Uterus (tissue), 4 donors: ENCODE results near the gene MRPS22. TPM values are rescaled to one million over a fixed set of nuclear protein-coding genes. Genes with fewer than 3 reads are reported as not detected.

Experiments used
- DNase-seq, 2 donors: peaks; one replicate each; pipeline ENCODE4 v3.0.0-alpha.2; 2019 to 2020
- H3K27ac ChIP-seq, 2 donors: fragments of 200-600 bp; sonication (generic); 1 replicate in 1 of 2; 2 replicates in 1 of 2; pipeline ENCODE4 v1.5.1; 2016 to 2018
- H3K27me3 ChIP-seq, 2 donors: fragments of 200-600 bp; sonication (generic); one replicate each; pipeline ENCODE4 v1.5.1; 2018 to 2019; ENCODE audit warnings: control low read depth in 1 of 2
- H3K36me3 ChIP-seq, 2 donors: fragments of 200-600 bp; sonication (generic); one replicate each; pipeline ENCODE4 v1.5.1; 2019; ENCODE audit warnings: control low read depth in 1 of 2
- H3K4me1 ChIP-seq, 2 donors: fragments of 200-600 bp; sonication (generic); one replicate each; pipeline ENCODE4 v1.5.1; 2018 to 2019; ENCODE audit warnings: control low read depth in 1 of 2
- H3K4me3 ChIP-seq, 2 donors: fragments of 200-600 bp; sonication (generic); 1 replicate in 1 of 2; 2 replicates in 1 of 2; pipeline ENCODE4 v1.5.1; 2018 to 2019; ENCODE audit warnings: mild to moderate bottlenecking in 1 of 2
- H3K9me3 ChIP-seq, 2 donors: fragments of 200-600 bp; sonication (generic); one replicate each; pipeline ENCODE4 v1.5.1; 2019; ENCODE audit warnings: control low read depth in 1 of 2
- CTCF ChIP-seq, 4 experiments: fragments of 200-600 bp in 2 of 4; fragments of 450-650 bp in 2 of 4; sonication (generic) in 2 of 4; IDR thresholded peaks; one replicate each; pipeline ENCODE4 v1.5.1; 2016 to 2019; ENCODE audit warnings: antibody characterized with exemption in 4 of 4, mild to moderate bottlenecking in 2 of 4, moderate library complexity in 1 of 4
- POLR2A ChIP-seq, 2 donors: fragments of 450-650 bp; IDR thresholded peaks; one replicate each; pipeline ENCODE4 v1.6.1; 2016; ENCODE audit warnings: antibody characterized with exemption in 2 of 2, mild to moderate bottlenecking in 1 of 2, moderate library complexity in 1 of 2
- intact Hi-C: fragments of 100-400 bp; cut with DNase I; formaldehyde crosslinking; loops from one replicate; pipeline ENCODE4 v1.15.1; 2023; ENCODE audit warnings: low total_unique reads
- total RNA-seq, 4 donors: library from RNA; depleted of rRNA in 3 of 4; stranded (reverse); fragments of >200 nt in 3 of 4; gene quantifications; one replicate each; pipeline versions ENCODE4 v1.1.0 to v1.2.4, GENCODE V29; 2014 to 2023
- donor health status: DM: yes; HTN: yes; CAD: no.

The MRPS22 gene
- total RNA-seq, 4 donors from 2014 or later: 47.8 to 118 (median 76.5) TPM

GRCh38 chr3:139342054-139342453 is 1.8 kb upstream of the MRPS22 start:
- Histone ChIP-seq H3K27me3 (no peaks in the 10 kb centered on the region), H3K36me3 (no peaks in the 10 kb centered on the region), H3K4me1 (peaks cover 0 to 7% of the 10 kb centered on the region in 2 donors), H3K9me3 (no peaks in the 10 kb centered on the region), H3K27ac (no peak overlapping the region), H3K4me3 (no peak overlapping the region)
- intact Hi-C loops: loop anchor here (10.0 kb wide), 1 partner anchor 747 kb away; the partner anchor contains the start of gene CEP70
- TF ChIP-seq CTCF (IDR thresholded peaks at IDR 0.05) (no peak), POLR2A (IDR thresholded peaks at IDR 0.05) (no peak)
- no peak for DNase-seq

GRCh38 chr3:139346771-139347170 is 3.0 kb downstream of the MRPS22 start:
- Histone ChIP-seq H3K4me3 (no peak overlapping the region), H3K36me3 (no peaks in the 10 kb centered on the region), H3K27ac (no peak overlapping the region), H3K4me1 (peaks cover 0 to 7% of the 10 kb centered on the region in 2 donors), H3K27me3 (no peaks in the 10 kb centered on the region), H3K9me3 (no peaks in the 10 kb centered on the region)
- no peak for DNase-seq
- intact Hi-C loops: loop anchor here (10.0 kb wide), 1 partner anchor 752 kb away; the partner anchor contains the start of gene CEP70
- TF ChIP-seq POLR2A (IDR thresholded peaks at IDR 0.05): no peak
- no peak for TF ChIP-seq CTCF (IDR thresholded peaks at IDR 0.05)

GRCh38 chr3:139353920-139354556 is 10.2 kb downstream of the MRPS22 start:
- no peak for DNase-seq
- Histone ChIP-seq H3K27me3 (no peaks in the 10 kb centered on the region), H3K27ac (no peak overlapping the region), H3K4me1 (no peaks in the 10 kb centered on the region), H3K4me3 (no peak overlapping the region), H3K9me3 (no peaks in the 10 kb centered on the region), H3K36me3 (no peaks in the 10 kb centered on the region)
- no peak for TF ChIP-seq POLR2A (IDR thresholded peaks at IDR 0.05)
- TF ChIP-seq CTCF (IDR thresholded peaks at IDR 0.05): peak in 1 of 4 experiments; percentile 30
- intact Hi-C loops: no loop called here

GRCh38 chr3:139354661-139355060 is 10.8 kb downstream of the MRPS22 start:
- no peak overlapping the region for H3K4me3 ChIP-seq
- intact Hi-C loops: no loop called here
- no peak for DNase-seq
- no peaks in the 10 kb centered on the region for H3K4me1 ChIP-seq
- no peaks in the 10 kb centered on the region for H3K36me3 ChIP-seq
- H3K27me3 ChIP-seq: no peaks in the 10 kb centered on the region
- H3K9me3 ChIP-seq: no peaks in the 10 kb centered on the region
- H3K27ac ChIP-seq: no peak overlapping the region
- no peak for TF ChIP-seq CTCF (IDR thresholded peaks at IDR 0.05)
- TF ChIP-seq POLR2A (IDR thresholded peaks at IDR 0.05): no peak

- no peaks in the 10 kb centered on the region for H3K36me3 ChIP-seq
- no peak overlapping the region for H3K4me3 ChIP-seq
- TF ChIP-seq POLR2A (IDR thresholded peaks at IDR 0.05): no peak
- no peak for TF ChIP-seq CTCF (IDR thresholded peaks at IDR 0.05)
- no peak overlapping the region for H3K27ac ChIP-seq
- H3K4me1 ChIP-seq: no peaks in the 10 kb centered on the region
- no peaks in the 10 kb centered on the region for H3K27me3 ChIP-seq
- no peaks in the 10 kb centered on the region for H3K9me3 ChIP-seq
- peak; percentile 42 to 45 for DNase-seq
- intact Hi-C loops: no loop called here
Observed at GRCh38 chr3:139355476-139355875, 11.7 kb downstream of the MRPS22 start.
